ENCODE results near the gene TOR1A.
A peak's percentile ranks its signal among the peaks of the same experiment; 100 is the strongest.
"Not testable (repeated sequence)": the region's sequence is repeated elsewhere in the genome, so short reads cannot be mapped to it uniquely, and the experiment has no call there.

TOR1A gene

GRCh38 chr9:129785866-129786265 lies 38.1 kb downstream of the TOR1A start:
- in situ Hi-C loops (cut with HindIII; ENCODE audit: low sequenced_read_pairs): no loop called here
- H3K4me3 ChIP-seq (ENCODE audit: low read depth, low read length): no peak overlapping the region
- no peak for TF ChIP-seq CTCF (IDR thresholded peaks at IDR 0.05; ENCODE audit: low read depth, low read length)
- DNase-seq (ENCODE audit: low read depth, low spot score): no peak

DNA sequence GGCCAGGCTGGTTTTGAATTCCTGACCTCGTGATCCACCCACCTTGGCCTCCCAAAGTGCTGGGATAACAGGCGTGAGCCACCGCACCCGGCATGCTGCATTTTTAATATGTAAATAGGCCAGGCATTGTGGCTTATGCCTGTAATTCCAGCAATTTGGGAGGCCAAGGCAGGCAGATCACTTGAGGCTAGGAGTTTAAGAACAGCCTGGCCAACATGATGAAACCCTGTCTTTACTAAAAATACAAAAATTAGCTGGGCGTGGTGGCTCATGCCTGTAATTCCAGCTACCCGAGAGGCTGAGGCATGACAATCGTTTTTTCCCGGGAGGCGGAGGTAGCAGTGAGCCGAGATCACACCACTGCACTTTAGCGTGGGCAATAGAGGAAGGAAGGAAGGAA lies 39.0 kb downstream of the TOR1A start:
- DNase-seq (ENCODE audit: low read depth, low spot score); in situ Hi-C loops (cut with HindIII; ENCODE audit: low sequenced_read_pairs); H3K4me3 ChIP-seq (ENCODE audit: low read depth, low read length): not testable (repeated sequence)

DNA sequence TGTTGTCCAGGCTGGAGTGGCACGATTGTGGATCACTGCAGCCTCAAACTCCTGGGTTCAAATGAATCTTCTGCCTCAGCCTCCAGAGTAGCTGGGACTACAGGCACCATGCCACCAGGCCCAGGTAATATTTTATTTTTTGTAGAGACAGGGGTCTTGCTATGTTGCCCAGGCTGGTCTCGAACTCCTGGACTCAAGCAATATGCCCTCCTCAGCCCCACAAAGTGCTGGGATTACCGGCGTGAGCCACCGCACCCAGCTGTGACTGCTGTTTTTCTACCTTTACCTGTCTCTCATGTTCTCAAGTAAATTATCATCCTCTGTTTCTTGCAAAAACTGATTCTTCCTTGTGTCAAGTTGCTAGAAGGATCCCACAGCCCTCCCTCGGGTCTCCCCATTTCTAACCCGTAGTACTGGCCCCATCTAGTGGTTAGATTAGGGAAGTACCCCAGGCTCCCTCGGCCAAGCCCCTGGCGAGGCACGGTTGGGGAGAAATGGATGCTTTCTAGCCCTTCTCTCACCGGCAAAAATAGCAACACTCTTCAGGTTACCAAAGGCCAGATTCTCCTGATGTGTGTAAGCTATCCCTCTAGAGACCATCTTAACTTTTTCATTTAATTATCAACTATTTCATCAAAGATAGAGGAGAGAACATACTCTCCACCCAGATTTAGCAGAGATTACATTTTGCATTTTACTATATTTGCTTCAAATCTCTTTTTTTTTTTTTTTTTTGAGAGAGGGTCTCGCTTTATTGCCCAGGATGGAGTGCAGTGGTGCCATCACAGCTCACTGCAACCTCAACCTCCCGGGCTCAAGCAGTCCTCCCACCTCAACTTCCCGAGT lies 40.2 kb downstream of the TOR1A start:
- H3K4me3 ChIP-seq (ENCODE audit: low read depth, low read length): no peak overlapping the region
- in situ Hi-C loops (cut with HindIII; ENCODE audit: low sequenced_read_pairs): no loop called here
- DNase-seq (ENCODE audit: low read depth, low spot score): peak; percentile 74
- peak; percentile 90 for TF ChIP-seq CTCF (IDR thresholded peaks at IDR 0.05; ENCODE audit: low read depth, low read length)

- in situ Hi-C loops (cut with HindIII; ENCODE audit: low sequenced_read_pairs): no loop called here
- H3K4me3 ChIP-seq (ENCODE audit: low read depth, low read length): no peak overlapping the region
- no peak for DNase-seq (ENCODE audit: low read depth, low spot score)
- TF ChIP-seq CTCF (IDR thresholded peaks at IDR 0.05; ENCODE audit: low read depth, low read length): no peak
These were observed 42.0 kb downstream of the TOR1A start for GRCh38 chr9:129781981-129782380.

DNA sequence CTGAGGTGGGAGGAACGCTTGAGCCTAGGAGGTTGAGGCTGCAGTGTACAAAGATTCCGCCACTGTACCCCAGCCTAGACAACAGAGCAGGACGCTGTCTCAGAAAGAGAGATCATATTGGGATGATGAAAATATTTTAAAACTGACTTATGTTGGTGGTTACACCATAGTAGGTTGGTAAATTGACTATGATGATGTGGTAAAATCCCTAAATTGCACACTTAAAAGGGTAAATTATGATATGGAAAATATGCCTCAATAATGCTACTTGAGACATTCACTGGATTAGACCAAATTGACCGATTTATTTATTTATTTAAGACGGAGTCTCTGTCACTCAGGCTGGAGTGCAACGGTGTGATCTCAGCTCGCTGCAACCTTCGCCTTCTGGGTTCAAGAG lies 42.8 kb downstream of the TOR1A start:
- no peak for DNase-seq (ENCODE audit: low read depth, low spot score)
- no peak for TF ChIP-seq CTCF (IDR thresholded peaks at IDR 0.05; ENCODE audit: low read depth, low read length)

GRCh38 chr9:129779560-129780190 lies 44.3 kb downstream of the TOR1A start:
- DNase-seq (ENCODE audit: low read depth, low spot score): no peak
- H3K4me3 ChIP-seq (ENCODE audit: low read depth, low read length): no peak overlapping the region
- in situ Hi-C loops (cut with HindIII; ENCODE audit: low sequenced_read_pairs): no loop called here
- no peak for TF ChIP-seq CTCF (IDR thresholded peaks at IDR 0.05; ENCODE audit: low read depth, low read length)

More for the DNA sequence above, 42.8 kb downstream of the TOR1A start:
- in situ Hi-C loops (cut with HindIII; ENCODE audit: low sequenced_read_pairs): no loop called here
- no peak overlapping the region for H3K4me3 ChIP-seq (ENCODE audit: low read depth, low read length)

DNA sequence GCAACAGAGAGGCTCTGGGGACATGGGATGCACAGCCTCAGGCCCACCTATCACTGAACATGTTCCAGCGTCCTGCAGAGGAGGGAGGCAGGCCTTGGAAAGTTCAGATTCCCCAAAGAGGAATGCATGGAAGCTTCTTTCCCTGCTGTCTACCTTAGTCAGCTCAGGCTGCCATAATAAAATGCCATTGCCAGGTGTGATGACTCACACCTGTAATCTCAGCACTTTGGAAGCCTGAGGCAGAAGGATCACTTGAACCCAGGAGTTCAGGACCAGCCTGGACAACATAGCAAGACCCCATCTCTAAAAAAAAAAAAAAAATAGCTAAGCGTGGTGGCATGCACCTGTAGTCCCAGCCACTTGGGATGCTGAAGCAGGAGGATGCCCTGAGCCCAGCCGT lies 45.5 kb downstream of the TOR1A start:
- DNase-seq (ENCODE audit: low read depth, low spot score): no peak
- no peak overlapping the region for H3K4me3 ChIP-seq (ENCODE audit: low read depth, low read length)
- in situ Hi-C loops (cut with HindIII; ENCODE audit: low sequenced_read_pairs): no loop called here
- no peak for TF ChIP-seq CTCF (IDR thresholded peaks at IDR 0.05; ENCODE audit: low read depth, low read length)
